GM03348 (cell line): Measurements from ENCODE around the gene ZBTB43.
"Not testable (repeated sequence)": the region's sequence is repeated elsewhere in the genome, so short reads cannot be mapped to it uniquely, and the experiment has no call there.

Experiments used
- DNase-seq: peaks from one replicate; pipeline ENCODE4 v3.0.0; 2012; ENCODE audit warnings: low spot score

The ZBTB43 gene

GRCh38 chr9:126804696-126805553 lies at the start of gene ZBTB43:
ZBTB43 (plus strand) TSS chr9:126805040; CDS start chr9:126832510, 27,470 bp downstream.
- DNase-seq: peak; percentile 99

- DNase-seq: no peak
Measured at GRCh38 chr9:126755317-126755875, 49.4 kb upstream of the ZBTB43 start.

GRCh38 chr9:126756238-126756637 lies 48.6 kb upstream of the ZBTB43 start:
- DNase-seq: no peak

- DNase-seq: no peak
Measured at GRCh38 chr9:126756876-126757415, 47.9 kb upstream of the ZBTB43 start.

- DNase-seq: no peak
Measured at GRCh38 chr9:126758916-126759585, 45.8 kb upstream of the ZBTB43 start.

- DNase-seq: no peak
Measured at GRCh38 chr9:126761274-126761673, 43.6 kb upstream of the ZBTB43 start.

GRCh38 chr9:126763130-126763764 lies 41.6 kb upstream of the ZBTB43 start:
- peak; percentile 19 for DNase-seq

GRCh38 chr9:126773004-126773607 lies 31.7 kb upstream of the ZBTB43 start:
- DNase-seq: peak; percentile 67

GRCh38 chr9:126775926-126776325 lies 28.9 kb upstream of the ZBTB43 start:
- DNase-seq: no peak

- DNase-seq: no peak
Measured at GRCh38 chr9:126777733-126778132, 27.1 kb upstream of the ZBTB43 start.

- no peak for DNase-seq
Measured at GRCh38 chr9:126778141-126778540, 26.7 kb upstream of the ZBTB43 start.

- DNase-seq: not testable (repeated sequence)
Measured at GRCh38 chr9:126778696-126779095, 26.1 kb upstream of the ZBTB43 start.

GRCh38 chr9:126781186-126782052 lies 23.4 kb upstream of the ZBTB43 start:
- peak; percentile 93 for DNase-seq

GRCh38 chr9:126782053-126782388 lies 22.8 kb upstream of the ZBTB43 start:
- no peak for DNase-seq

- no peak for DNase-seq
Measured at GRCh38 chr9:126783949-126784348, 20.9 kb upstream of the ZBTB43 start.

- DNase-seq: no peak
Measured at GRCh38 chr9:126784401-126784800, 20.4 kb upstream of the ZBTB43 start.

- not testable (repeated sequence) for DNase-seq
Measured at GRCh38 chr9:126784841-126785240, 20.0 kb upstream of the ZBTB43 start.

GRCh38 chr9:126788046-126788445 lies 16.8 kb upstream of the ZBTB43 start:
- DNase-seq: no peak

- no peak for DNase-seq
Measured at GRCh38 chr9:126788634-126789349, 16.0 kb upstream of the ZBTB43 start.

GRCh38 chr9:126790561-126790960 lies 14.3 kb upstream of the ZBTB43 start:
- DNase-seq: no peak
